AML-193 (cell line): ENCODE results near the gene CABS1.

Experiments used
- DNase-seq, 2 experiments: peaks; one replicate each; lab custom pipeline; 2025; lab: John Stamatoyannopoulos, UW

CABS1 gene

DNA sequence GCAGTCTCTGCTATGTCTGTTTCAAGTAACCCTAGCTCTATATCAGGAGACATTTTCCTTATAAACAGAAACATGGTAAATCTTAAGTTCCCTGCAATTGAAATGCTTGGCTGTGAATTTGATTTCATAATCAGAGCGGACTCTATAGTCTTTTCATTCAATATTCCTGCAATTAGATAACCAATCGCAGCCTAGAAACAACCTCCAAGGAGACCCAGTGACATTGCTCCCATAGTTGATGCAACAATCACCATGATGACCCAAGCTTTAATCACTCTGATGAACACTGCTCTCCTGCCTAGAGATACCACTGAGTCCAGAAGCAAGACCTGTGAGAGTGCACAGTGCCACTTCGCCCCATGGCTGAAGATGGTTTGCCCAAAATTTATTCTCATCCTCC, at the start of gene CABS1:
CABS1 (plus strand) TSS at position 301 of the 400 bp plus-strand sequence; CDS start at position 360, 59 bp downstream.
- no peak for DNase-seq

DNA sequence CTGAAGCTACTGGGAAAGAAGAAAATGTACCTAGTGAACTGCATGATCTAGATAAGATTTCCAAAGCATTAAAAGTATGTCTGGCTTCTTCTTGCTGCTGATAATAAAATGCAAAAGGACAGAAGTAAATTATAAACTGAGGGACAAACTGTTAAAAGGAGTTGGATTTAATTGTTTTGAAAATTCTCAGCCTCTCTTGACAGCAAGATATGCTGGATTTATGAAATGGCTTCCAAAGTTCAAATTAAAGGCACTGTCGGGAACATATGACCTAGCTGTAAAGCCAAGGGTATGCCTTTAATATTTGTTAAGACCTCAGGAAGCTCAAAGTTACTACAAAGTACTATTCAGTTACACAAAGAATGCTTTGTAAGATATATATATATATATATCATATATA, 46.1 kb upstream of the CABS1 start:
- DNase-seq: no peak

GRCh38 chr4:70291341-70291740, 43.4 kb upstream of the CABS1 start:
- no peak for DNase-seq

GRCh38 chr4:70297576-70297975, 37.2 kb upstream of the CABS1 start:
- no peak for DNase-seq

- DNase-seq: no peak
Observed at GRCh38 chr4:70298051-70298450, 36.7 kb upstream of the CABS1 start.

DNA sequence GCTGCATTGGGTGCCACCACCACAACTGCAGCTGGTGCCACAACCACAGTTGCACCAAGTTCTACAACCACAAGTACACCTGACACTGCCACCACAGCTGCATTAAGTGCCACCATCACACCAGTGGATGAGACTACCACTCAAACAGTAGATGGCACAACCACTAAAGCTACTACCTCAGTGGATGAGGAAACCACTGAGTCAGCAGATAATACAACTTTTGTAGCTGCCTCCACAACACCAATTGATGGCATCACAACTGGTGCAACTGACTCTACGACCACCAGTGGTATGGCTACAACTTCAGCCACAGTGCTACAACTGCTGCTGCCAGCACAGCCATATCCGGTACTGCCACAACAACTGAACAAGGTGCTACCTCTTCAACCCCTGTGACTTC, 35.1 kb upstream of the CABS1 start:
- no peak for DNase-seq

DNA sequence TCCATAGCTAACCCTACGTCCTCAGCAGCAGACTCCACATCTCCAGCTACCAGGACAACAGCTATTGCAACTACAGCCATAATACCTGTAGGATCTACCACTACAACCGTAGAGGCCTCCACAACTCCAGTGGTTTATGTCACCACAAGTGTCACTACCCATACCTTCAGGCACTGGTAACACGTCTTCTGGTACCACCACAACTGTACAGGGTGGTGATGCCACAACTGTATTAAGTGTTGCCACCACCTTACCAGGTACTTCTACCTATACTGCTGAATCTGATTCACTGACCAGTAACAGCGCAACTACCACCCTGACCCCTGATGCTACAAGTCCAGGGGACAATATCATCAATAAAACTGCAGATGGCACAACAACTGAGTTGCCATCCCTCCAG, 34.6 kb upstream of the CABS1 start:
- DNase-seq: no peak

DNA sequence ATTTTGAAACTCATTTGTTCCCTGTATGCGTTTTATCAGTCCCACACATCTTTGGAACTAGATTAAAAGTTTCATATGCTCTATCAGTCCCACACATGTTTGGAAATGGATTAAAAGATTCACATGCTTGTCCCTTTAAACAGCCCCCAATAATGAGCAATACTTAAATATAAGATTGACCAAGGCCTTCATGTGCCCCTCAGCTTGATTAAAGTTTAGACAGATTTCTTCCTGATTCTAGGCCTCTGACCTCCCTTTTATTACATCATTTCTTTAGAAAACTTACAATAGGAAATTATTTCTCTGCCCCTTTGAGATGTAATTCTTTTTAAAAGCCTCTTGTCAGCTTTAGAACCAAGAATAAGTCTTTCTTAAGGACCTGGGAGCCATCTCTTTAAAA, 31.7 kb upstream of the CABS1 start:
- no peak for DNase-seq

- no peak for DNase-seq
Observed at GRCh38 chr4:70305601-70306000, 29.2 kb upstream of the CABS1 start.

GRCh38 chr4:70306076-70306475, 28.7 kb upstream of the CABS1 start:
- no peak for DNase-seq

DNA sequence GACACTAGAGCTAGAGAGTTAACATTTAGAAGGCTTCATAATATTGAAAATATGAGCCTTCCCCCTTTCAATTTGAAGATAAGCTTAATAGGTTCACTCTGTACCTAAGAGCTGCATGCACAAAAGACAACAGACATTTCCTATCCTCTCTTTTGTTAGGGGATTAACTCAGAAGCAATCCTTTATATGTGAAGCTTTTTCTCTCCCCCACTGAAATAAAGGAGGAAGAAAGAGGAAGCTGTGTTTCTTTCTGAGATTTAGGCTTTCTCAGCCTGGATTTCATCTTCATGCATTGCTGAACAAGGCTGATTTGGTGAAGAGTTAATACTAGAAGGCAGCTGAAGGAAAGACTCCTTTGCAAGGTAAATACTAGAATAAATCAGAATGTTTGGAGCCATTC, 21.0 kb upstream of the CABS1 start:
- no peak for DNase-seq

DNA sequence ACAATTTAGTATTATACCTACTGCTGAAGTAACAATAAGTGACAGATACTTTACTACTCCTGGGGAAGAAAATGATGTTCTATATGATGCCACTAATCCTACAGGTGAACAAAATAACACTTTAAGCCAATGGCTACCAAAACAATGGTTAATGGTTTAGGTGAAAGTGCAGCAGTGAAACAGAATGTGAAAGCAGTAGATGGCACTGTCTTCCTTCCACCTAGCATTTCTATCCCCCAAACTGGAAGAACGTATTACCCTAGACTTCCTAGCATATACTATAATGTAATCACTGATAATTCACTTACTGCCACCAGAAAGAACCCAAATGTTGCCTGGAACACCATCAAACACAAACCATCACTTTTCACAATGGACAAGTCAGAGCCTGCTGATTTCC, 18.9 kb upstream of the CABS1 start:
- no peak for DNase-seq

- DNase-seq: no peak
Observed at GRCh38 chr4:70326052-70326451, 8.7 kb upstream of the CABS1 start.

DNA sequence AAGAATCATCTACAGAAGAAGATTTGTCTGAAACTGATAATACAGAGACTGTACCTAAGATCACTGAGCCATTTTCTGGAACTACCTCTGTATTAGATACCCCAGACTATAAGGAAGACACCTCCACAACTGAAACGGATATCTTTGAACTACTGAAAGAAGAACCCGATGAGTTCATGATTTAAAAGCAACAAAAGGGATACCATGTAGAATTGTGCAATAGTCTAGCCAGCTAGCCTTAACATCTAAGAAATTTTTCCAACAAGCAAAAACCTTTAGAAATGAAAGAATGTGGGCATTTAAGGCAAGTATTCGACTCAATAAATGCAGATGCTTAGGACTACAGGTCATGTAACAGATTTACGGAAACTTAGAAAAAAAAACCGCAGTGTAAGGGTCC, 1.3 kb downstream of the CABS1 start:
- no peak for DNase-seq

- DNase-seq: no peak
Observed at GRCh38 chr4:70337886-70338420, 3.2 kb downstream of the CABS1 start.

DNA sequence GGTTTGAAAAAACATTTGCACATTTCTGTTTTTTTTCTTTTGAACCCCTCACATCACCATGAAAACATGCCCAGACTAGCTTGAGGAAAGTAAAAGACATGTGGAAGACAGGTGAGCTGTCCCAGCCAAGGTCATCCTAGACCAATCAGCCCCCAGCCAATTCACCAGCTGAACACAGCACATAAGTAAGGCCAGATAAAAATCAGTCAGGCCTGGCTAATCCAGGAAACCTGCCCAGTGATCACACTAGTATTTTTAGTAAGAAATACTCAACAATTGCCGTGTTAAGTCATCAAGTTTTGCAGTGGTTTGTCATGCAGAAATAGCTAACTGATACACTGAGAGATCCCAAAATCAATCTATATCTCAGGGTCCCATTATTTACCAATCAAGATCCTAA, 21.4 kb downstream of the CABS1 start:
- no peak for DNase-seq

GRCh38 chr4:70359115-70359661, 24.4 kb downstream of the CABS1 start:
- DNase-seq: no peak

- DNase-seq: no peak
Observed at GRCh38 chr4:70360460-70360859, 25.7 kb downstream of the CABS1 start, which contains the start of gene SMR3A. TSS of gene SMR3A (plus strand) at chr4:70360760. CDS start at chr4:70362116, 1,356 bp downstream.

DNA sequence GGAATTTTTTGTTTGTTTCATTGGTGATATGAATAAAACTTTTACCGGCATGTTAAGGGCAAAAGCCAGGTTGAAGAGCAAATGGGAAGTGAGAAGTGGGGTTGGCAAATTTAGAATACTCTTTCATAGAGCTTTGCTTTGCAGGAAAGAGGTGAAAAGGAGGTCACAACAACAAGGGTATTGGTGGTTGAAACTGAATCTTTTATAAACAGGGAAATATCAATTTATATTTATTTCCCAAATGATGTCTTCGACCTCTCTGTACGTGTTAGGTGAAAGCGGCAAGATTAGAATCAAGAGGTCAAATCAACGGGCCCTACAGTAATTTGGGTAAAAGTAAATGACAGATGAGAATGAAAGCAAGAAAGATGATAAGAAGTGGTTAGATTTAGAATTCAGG, 29.2 kb downstream of the CABS1 start:
- DNase-seq: no peak

GRCh38 chr4:70365479-70365878, 30.7 kb downstream of the CABS1 start:
- DNase-seq: no peak

DNA sequence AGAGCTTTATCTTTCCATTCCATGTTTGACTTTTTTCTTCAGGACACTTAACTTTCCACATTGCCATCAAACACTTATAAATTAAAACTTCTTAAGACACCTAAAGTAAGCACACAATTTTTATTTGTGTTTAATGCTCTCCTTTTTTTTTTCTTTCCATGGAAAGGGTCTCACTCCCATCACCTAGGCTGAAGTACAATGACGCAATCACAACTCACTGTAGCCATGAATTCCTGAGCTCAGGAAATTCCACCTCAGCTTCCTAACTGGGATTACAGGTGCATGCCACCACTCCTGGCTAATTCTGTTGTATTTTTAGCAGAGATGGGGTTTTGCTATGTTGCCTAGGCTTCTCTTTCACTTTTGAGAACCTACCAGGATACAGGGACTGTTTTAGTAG, 33.0 kb downstream of the CABS1 start:
- DNase-seq: no peak

GRCh38 chr4:70371987-70372386, 37.2 kb downstream of the CABS1 start:
- DNase-seq: no peak

- no peak for DNase-seq
Observed at GRCh38 chr4:70372760-70373159, 38.0 kb downstream of the CABS1 start.

- DNase-seq: no peak
Observed at GRCh38 chr4:70380578-70380977, 45.8 kb downstream of the CABS1 start.
